K562 (cell line): Measurements from ENCODE around the gene RPE. TPM values are rescaled to one million over a fixed set of nuclear protein-coding genes. Genes with fewer than 3 reads are reported as not detected.

ENCODE experiments used
- ATAC-seq: fragments of 200-7000 bp; cut with Tn5 transposase; 3 replicates; pipeline ENCODE4 v1.9.1; 2020; ENCODE audit warnings: moderate library complexity
- BruUV-seq: library from RNA; stranded (reverse); fragments of 400-500 nt; replicated peaks from 2 replicates; lab custom pipeline; 2021; lab: Mats Ljungman, UMichigan
- CTCF ChIA-PET: fragments of 300-600 bp; formaldehyde crosslinking; extraction: SDS; loops from one replicate; lab custom pipeline; 2021; ENCODE audit warnings: low intra/inter-chr PET ratio; lab: Yijun Ruan, JAX
- POLR2A ChIA-PET: fragments of 300-600, 350-650 bp; sonication (Branson Sonifier 250); formaldehyde crosslinking; extraction: SDS; loops from one replicate; lab custom pipeline; 2021; ENCODE audit warnings: antibody characterized with exemption, inconsistent platforms; lab: Yijun Ruan, JAX
- DNase-seq, 4 experiments: peaks; one replicate each; pipeline versions ENCODE4 v3.0.0 to v3.0.0-alpha.2; 2011 to 2018; ENCODE audit warnings: low spot score in 3 of 4, mixed read lengths in 3 of 4; ENCODE audit errors: extremely low read depth in 1 of 4
- FAIRE-seq: peaks from 2 replicates; lab custom pipeline; 2011; peaks lifted over from hg19 to GRCh38; lab: Jason Lieb, UNC
- H2AFZ ChIP-seq: 2 replicates; pipeline ENCODE4 v1.6.0; 2011; ENCODE audit warnings: low read depth, low read length, control low read depth, inconsistent platforms
- H3K27ac ChIP-seq: fragments of 200-600 bp; 3 replicates; pipeline ENCODE4 v1.8.0; 2011; ENCODE audit warnings: low read depth, mild to moderate bottlenecking, control low read depth, inconsistent platforms, low read length, moderate library complexity, mixed read lengths; ENCODE audit errors: extremely low read depth
- H3K27me3 ChIP-seq, 2 experiments: fragments of 300-600 bp in 1 of 2; 2 replicates in 1 of 2; 3 replicates in 1 of 2; pipeline versions ENCODE4 v1.6.0 to v1.8.0; 2011; ENCODE audit warnings: inconsistent platforms in 2 of 2, low read length in 2 of 2, mild to moderate bottlenecking in 1 of 2, mixed read lengths in 1 of 2, moderate library complexity in 1 of 2; ENCODE audit not compliant: control insufficient read depth in 2 of 2, insufficient read depth in 2 of 2
- H3K36me3 ChIP-seq: fragments of 300-600 bp; 3 replicates; pipeline ENCODE4 v1.8.0; 2011; ENCODE audit warnings: mild to moderate bottlenecking, low read length, inconsistent platforms; ENCODE audit not compliant: control insufficient read depth, insufficient read depth
- H3K4me1 ChIP-seq, 2 experiments: fragments of 200-600 bp in 1 of 2; replicated peaks in 1 of 2; 2 replicates in 1 of 2; 3 replicates in 1 of 2; pipeline versions ENCODE4 v1.5.1 to v1.8.0; 2011; ENCODE audit warnings: inconsistent platforms in 2 of 2, low read length in 2 of 2, mild to moderate bottlenecking in 1 of 2, mixed read lengths in 1 of 2, moderate library complexity in 1 of 2; ENCODE audit not compliant: control insufficient read depth in 2 of 2, insufficient read depth in 2 of 2
- H3K4me2 ChIP-seq: 2 replicates; pipeline ENCODE4 v1.6.1; 2011; ENCODE audit warnings: low read length, control low read depth, inconsistent platforms, mixed read lengths; ENCODE audit not compliant: insufficient read depth
- H3K4me3 ChIP-seq: fragments of 200-600 bp; sonication (generic), shearing (Covaris generic); 2 replicates; pipeline ENCODE4 v1.5.1; 2016; ENCODE audit warnings: control low read depth, inconsistent platforms
- H3K79me2 ChIP-seq: fragments of 200-600 bp; 3 replicates; pipeline ENCODE4 v1.8.0; 2011; ENCODE audit warnings: low read length, inconsistent platforms; ENCODE audit not compliant: control insufficient read depth, insufficient read depth
- H3K9ac ChIP-seq, 2 experiments: 2 replicates each; pipeline versions ENCODE4 v1.6.0 to v1.6.1; 2011; ENCODE audit warnings: low read depth in 2 of 2, low read length in 2 of 2, control low read depth in 1 of 2, inconsistent platforms in 1 of 2, mild to moderate bottlenecking in 1 of 2, mixed read lengths in 1 of 2; ENCODE audit not compliant: insufficient read depth in 1 of 2
- H3K9me1 ChIP-seq: one replicate; pipeline ENCODE4 v1.6.0; 2011; ENCODE audit warnings: inconsistent platforms, mild to moderate bottlenecking, low read length, moderate library complexity; ENCODE audit not compliant: control insufficient read depth, insufficient read depth
- H3K9me3 ChIP-seq: replicated peaks from 2 replicates; pipeline ENCODE4 v1.5.1; 2011; ENCODE audit warnings: low read depth, low read length, inconsistent platforms; ENCODE audit not compliant: control insufficient read depth, insufficient read depth
- H4K20me1 ChIP-seq: replicated peaks from 2 replicates; pipeline ENCODE4 v1.6.1; 2011; ENCODE audit warnings: low read length, inconsistent platforms, mixed read lengths; ENCODE audit not compliant: control insufficient read depth, insufficient read depth
- ARHGAP35 ChIP-seq: fragments of 450-650 bp; IDR thresholded peaks from 2 replicates; pipeline ENCODE4 v1.6.1; 2018; ENCODE audit not compliant: partially characterized antibody
- BCL6 ChIP-seq: fragments of 250-450 bp; sonication (Bioruptor Pico); IDR thresholded peaks from 2 replicates; pipeline ENCODE4 v1.4.0; 2020
- DNMT1 ChIP-seq: fragments of 450-650 bp; IDR thresholded peaks from 2 replicates; pipeline ENCODE4 v1.6.1; 2016; ENCODE audit warnings: antibody characterized with exemption, mild to moderate bottlenecking
- PRPF4 ChIP-seq: fragments of 200-400 bp; formaldehyde crosslinking; IDR thresholded peaks from one replicate; pipeline ENCODE4 v1.6.1; 2017; ENCODE audit warnings: low read length, low read depth, mild to moderate bottlenecking; ENCODE audit not compliant: insufficient read depth, poor library complexity, severe bottlenecking
- RFX7 ChIP-seq: fragments of 250-450 bp; sonication (Bioruptor Pico); IDR thresholded peaks from 2 replicates; pipeline ENCODE4 v1.5.1; 2021; ENCODE audit warnings: mild to moderate bottlenecking
- SP2 ChIP-seq: IDR thresholded peaks from 2 replicates; pipeline ENCODE4 v1.6.1; 2011; ENCODE audit warnings: mild to moderate bottlenecking, low read depth, low read length, moderate library complexity; ENCODE audit not compliant: poor library complexity, severe bottlenecking; ENCODE audit errors: extremely low read depth
- ZC3H11A ChIP-seq: IDR thresholded peaks from 2 replicates; pipeline ENCODE4 v1.6.1; 2012; ENCODE audit warnings: low read depth, low read length, improper control_type of control experiment
- ZNF655 ChIP-seq: fragments of 250-450 bp; sonication (Bioruptor Pico); IDR thresholded peaks from 2 replicates; pipeline ENCODE4 v1.5.0; 2021
- ZNF707 ChIP-seq: fragments of 250-450 bp; sonication (Bioruptor Pico); conservative IDR thresholded peaks from 2 replicates; pipeline ENCODE4 v1.8.0; 2022; ENCODE audit warnings: inconsistent platforms, mild to moderate bottlenecking, moderate library complexity
- WGBS: fragments of 100-300 bp; shearing (Covaris generic); methylation state at CpG from one replicate; pipeline ENCODE4 v1.1.6; 2016; ENCODE audit warnings: low coverage, mixed read lengths; ENCODE audit not compliant: insufficient coverage; ENCODE audit errors: missing lambda C conversion rate; 5-methylcytosine and 5-hydroxymethylcytosine counted together
- in situ Hi-C: fragments of 300-500 bp; cut with MboI; formaldehyde crosslinking; loops from 4 replicates; pipeline ENCODE4 v1.15.0; 2018; ENCODE audit warnings: inconsistent platforms, mixed read lengths
- intact Hi-C: fragments of 100-400 bp; cut with micrococcal nuclease; formaldehyde crosslinking; loops from 2 replicates; pipeline ENCODE4 v1.14.2; 2022
- polyA plus RNA-seq, 8 experiments: library from polyadenylated mRNA; depleted of rRNA in 4 of 8; stranded (reverse) in 5 of 8; unstranded in 3 of 8; fragments of >200 nt; fragmentation: Nextera tagmentation in 2 of 8; fragmentation: Illumina TruSeq in 1 of 8; extraction: Ambion mirVana in 2 of 8; extraction: Trizol in 1 of 8; gene quantifications; 2 replicates each; pipeline versions ENCODE4 v1.2.1 to v1.2.3, GENCODE V29; 2011 to 2014; ENCODE audit warnings: inconsistent platforms in 1 of 8, missing spikeins in 1 of 8
- total RNA-seq, 7 experiments: library from RNA; depleted of rRNA in 6 of 7; stranded (reverse); fragments of >200 nt in 6 of 7; fragmentation: Illumina TruSeq in 2 of 7; extraction: Trizol in 2 of 7; gene quantifications; 2 replicates each; pipeline versions ENCODE4 v1.2.1 to v1.2.3, GENCODE V29; 2011 to 2021; ENCODE audit warnings: low replicate concordance in 1 of 7

Gene RPE
- total and polyA plus RNA-seq, 9 of the 15 experiments (the other 6 are each of a cell fraction or from before 2014, with no cell fraction given): 33.5 to 65.3 (median 50.4) TPM

GRCh38 chr2:209988010-209988409, 14.4 kb upstream of the RPE start (continued):
- TF ChIP-seq ARHGAP35: no peak
- TF ChIP-seq ZNF655 (CRISPR knock-in tag): no peak
- TF ChIP-seq SP2: no peak

- Histone ChIP-seq H2AFZ (no peak overlapping the region), H3K4me2 (no peak overlapping the region), H4K20me1 (no peaks in the 10 kb centered on the region), H3K27ac (no peak overlapping the region), H3K9ac (no peak overlapping the region), H3K4me3 (no peak overlapping the region), H3K4me1 (no peaks in the 10 kb centered on the region; a peak in 3 of 5 replicates), H3K9me1 (no peaks in the 10 kb centered on the region), H3K9me3 (no peaks in the 10 kb centered on the region), H3K79me2 (no peaks in the 10 kb centered on the region), H3K27me3 (no peaks in the 10 kb centered on the region), H3K36me3 (no peaks in the 10 kb centered on the region)
- ATAC-seq (no peak), FAIRE-seq (no peak), DNase-seq (no peak)
- TF ChIP-seq BCL6 (CRISPR knock-in tag): no peak
- TF ChIP-seq PRPF4: no peak
- no peak for TF ChIP-seq ZNF707
- TF ChIP-seq DNMT1: no peak
- TF ChIP-seq RFX7: no peak
- no peak for TF ChIP-seq ZC3H11A
- 0% methylated on average over 2 of the region's 2 CpGs for WGBS
- ChIA-PET CTCF (no interaction called here), POLR2A (no interaction called here)
- in situ Hi-C loops: no loop called here
- no TSS peak for BruUV-seq
- intact Hi-C loops: no loop called here
Measured at GRCh38 chr2:209990838-209991237, 11.6 kb upstream of the RPE start.
